ENCODE results near the gene GPAM. TPM values are rescaled to one million over a fixed set of nuclear protein-coding genes. Genes with fewer than 3 reads are reported as not detected.

The GPAM gene
- total RNA-seq, 1 experiment from 2014 or later, result 12.2 TPM

DNA sequence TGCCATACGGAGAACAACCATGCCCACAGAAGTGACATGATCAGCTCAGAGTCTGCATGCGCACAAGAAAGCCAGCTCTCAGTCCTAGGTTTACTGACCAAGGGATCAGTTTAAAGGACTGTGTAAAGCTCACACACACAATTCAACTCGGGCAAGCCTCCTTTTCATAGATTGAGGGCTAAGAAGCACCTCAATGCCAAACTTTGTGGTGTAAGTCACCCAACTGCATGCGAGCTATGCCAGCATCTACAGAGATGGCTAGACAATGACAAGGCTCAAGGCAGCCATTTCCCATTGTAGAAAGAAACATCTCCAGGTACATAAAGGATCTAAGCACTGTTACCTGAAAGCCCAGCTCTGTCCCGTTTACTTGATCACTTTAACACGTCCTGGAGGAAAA lies 36.8 kb downstream of the GPAM start:
- no peak for TF ChIP-seq PRRX2 (CRISPR knock-in tag; IDR thresholded peaks at IDR 0.05)
- no peak for TF ChIP-seq ZNF121 (CRISPR knock-in tag; IDR thresholded peaks at IDR 0.05)
- TF ChIP-seq SOX15 (CRISPR knock-in tag; IDR thresholded peaks at IDR 0.05), result no peak
- TF ChIP-seq ZBTB21 (CRISPR knock-in tag; IDR thresholded peaks at IDR 0.05; ENCODE audit: borderline replicate concordance), result no peak
- TF ChIP-seq, protein P1, sequence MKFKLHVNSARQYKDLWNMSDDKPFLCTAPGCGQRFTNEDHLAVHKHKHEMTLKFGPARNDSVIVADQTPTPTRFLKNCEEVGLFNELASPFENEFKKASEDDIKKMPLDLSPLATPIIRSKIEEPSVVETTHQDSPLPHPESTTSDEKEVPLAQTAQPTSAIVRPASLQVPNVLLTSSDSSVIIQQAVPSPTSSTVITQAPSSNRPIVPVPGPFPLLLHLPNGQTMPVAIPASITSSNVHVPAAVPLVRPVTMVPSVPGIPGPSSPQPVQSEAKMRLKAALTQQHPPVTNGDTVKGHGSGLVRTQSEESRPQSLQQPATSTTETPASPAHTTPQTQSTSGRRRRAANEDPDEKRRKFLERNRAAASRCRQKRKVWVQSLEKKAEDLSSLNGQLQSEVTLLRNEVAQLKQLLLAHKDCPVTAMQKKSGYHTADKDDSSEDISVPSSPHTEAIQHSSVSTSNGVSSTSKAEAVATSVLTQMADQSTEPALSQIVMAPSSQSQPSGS (CRISPR knock-in tag; IDR thresholded peaks at IDR 0.05; ENCODE audit: borderline replicate concordance, low read depth), result no peak
- no peak for TF ChIP-seq ZNF219 (CRISPR knock-in tag; IDR thresholded peaks at IDR 0.05; ENCODE audit: borderline replicate concordance)
- TF ChIP-seq RELA (CRISPR knock-in tag; IDR thresholded peaks at IDR 0.05; ENCODE audit: borderline replicate concordance), result no peak
- no peak for TF ChIP-seq TEAD4 (CRISPR knock-in tag; IDR thresholded peaks at IDR 0.05)
- TF ChIP-seq, protein P2, sequence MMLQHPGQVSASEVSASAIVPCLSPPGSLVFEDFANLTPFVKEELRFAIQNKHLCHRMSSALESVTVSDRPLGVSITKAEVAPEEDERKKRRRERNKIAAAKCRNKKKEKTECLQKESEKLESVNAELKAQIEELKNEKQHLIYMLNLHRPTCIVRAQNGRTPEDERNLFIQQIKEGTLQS (CRISPR knock-in tag; conservative IDR thresholded peaks at IDR 0.05), result no peak
- no peak for TF ChIP-seq EMX1 (CRISPR knock-in tag; IDR thresholded peaks at IDR 0.05)
- no peak for TF ChIP-seq MYBL2 (CRISPR knock-in tag; IDR thresholded peaks at IDR 0.05)
- TF ChIP-seq, protein P3, sequence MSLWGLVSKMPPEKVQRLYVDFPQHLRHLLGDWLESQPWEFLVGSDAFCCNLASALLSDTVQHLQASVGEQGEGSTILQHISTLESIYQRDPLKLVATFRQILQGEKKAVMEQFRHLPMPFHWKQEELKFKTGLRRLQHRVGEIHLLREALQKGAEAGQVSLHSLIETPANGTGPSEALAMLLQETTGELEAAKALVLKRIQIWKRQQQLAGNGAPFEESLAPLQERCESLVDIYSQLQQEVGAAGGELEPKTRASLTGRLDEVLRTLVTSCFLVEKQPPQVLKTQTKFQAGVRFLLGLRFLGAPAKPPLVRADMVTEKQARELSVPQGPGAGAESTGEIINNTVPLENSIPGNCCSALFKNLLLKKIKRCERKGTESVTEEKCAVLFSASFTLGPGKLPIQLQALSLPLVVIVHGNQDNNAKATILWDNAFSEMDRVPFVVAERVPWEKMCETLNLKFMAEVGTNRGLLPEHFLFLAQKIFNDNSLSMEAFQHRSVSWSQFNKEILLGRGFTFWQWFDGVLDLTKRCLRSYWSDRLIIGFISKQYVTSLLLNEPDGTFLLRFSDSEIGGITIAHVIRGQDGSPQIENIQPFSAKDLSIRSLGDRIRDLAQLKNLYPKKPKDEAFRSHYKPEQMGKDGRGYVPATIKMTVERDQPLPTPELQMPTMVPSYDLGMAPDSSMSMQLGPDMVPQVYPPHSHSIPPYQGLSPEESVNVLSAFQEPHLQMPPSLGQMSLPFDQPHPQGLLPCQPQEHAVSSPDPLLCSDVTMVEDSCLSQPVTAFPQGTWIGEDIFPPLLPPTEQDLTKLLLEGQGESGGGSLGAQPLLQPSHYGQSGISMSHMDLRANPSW (CRISPR knock-in tag; conservative IDR thresholded peaks at IDR 0.05; ENCODE audit: low read depth), result no peak
- TF ChIP-seq, protein P4, sequence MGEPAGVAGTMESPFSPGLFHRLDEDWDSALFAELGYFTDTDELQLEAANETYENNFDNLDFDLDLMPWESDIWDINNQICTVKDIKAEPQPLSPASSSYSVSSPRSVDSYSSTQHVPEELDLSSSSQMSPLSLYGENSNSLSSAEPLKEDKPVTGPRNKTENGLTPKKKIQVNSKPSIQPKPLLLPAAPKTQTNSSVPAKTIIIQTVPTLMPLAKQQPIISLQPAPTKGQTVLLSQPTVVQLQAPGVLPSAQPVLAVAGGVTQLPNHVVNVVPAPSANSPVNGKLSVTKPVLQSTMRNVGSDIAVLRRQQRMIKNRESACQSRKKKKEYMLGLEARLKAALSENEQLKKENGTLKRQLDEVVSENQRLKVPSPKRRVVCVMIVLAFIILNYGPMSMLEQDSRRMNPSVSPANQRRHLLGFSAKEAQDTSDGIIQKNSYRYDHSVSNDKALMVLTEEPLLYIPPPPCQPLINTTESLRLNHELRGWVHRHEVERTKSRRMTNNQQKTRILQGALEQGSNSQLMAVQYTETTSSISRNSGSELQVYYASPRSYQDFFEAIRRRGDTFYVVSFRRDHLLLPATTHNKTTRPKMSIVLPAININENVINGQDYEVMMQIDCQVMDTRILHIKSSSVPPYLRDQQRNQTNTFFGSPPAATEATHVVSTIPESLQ (CRISPR knock-in tag; IDR thresholded peaks at IDR 0.05), result no peak
- TF ChIP-seq, protein P5, sequence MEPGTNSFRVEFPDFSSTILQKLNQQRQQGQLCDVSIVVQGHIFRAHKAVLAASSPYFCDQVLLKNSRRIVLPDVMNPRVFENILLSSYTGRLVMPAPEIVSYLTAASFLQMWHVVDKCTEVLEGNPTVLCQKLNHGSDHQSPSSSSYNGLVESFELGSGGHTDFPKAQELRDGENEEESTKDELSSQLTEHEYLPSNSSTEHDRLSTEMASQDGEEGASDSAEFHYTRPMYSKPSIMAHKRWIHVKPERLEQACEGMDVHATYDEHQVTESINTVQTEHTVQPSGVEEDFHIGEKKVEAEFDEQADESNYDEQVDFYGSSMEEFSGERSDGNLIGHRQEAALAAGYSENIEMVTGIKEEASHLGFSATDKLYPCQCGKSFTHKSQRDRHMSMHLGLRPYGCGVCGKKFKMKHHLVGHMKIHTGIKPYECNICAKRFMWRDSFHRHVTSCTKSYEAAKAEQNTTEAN (CRISPR knock-in tag; IDR thresholded peaks at IDR 0.05), result no peak
- no peak for TF ChIP-seq OVOL2 (CRISPR knock-in tag; IDR thresholded peaks at IDR 0.05; ENCODE audit: borderline replicate concordance)
- no peak for TF ChIP-seq HMGA2 (CRISPR knock-in tag; IDR thresholded peaks at IDR 0.05)
- H3K9me3 Mint-ChIP-seq, result no peaks in the 10 kb centered on the region
- H3K27ac Mint-ChIP-seq, result no peak overlapping the region
- DNase-seq (ENCODE audit: low spot score), result no peak
- no peaks in the 10 kb centered on the region; the same call in 1 of the 2 replicates for H3K36me3 Mint-ChIP-seq
- ChIA-PET CTCF (interaction anchor here (1.1 to 3.1 kb wide), 2 partner anchors 10 to 31 kb away, joined by 3 to 15 read pairs; no protein-coding TSS in a partner anchor), POLR2A (no interaction called here)
- H3K4me3 Mint-ChIP-seq, result no peak overlapping the region
- no peaks in the 10 kb centered on the region for H3K27me3 Mint-ChIP-seq (ENCODE audit: low read depth)
- ATAC-seq, result no peak
- 0 out of 2 replicates have a peak, but pooled peaks cover 2% of the 10 kb centered on the region for H3K4me1 Mint-ChIP-seq

DNA sequence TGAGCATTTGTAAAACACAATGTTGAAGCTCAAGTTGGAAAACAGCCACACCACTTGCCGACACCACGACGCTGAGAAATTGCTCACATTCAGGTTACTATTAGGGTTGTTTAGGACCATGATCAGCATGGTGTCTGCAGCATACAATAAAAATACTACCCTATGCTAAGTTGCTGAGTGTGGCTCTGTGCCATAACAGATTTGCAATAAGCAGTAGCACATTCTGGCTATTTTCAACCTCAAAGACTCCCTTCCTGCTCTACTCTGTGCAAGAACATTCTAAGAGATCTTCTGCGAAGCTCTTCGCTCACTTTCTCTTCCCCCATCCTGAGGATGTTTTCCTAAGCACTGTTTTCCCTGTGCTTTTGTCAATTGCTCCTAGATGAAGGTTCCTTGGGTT lies 38.3 kb downstream of the GPAM start:
- H3K4me3 Mint-ChIP-seq, result no peak overlapping the region
- no peaks in the 10 kb centered on the region for H3K27me3 Mint-ChIP-seq (ENCODE audit: low read depth)
- H3K4me1 Mint-ChIP-seq, result 0 out of 2 replicates have a peak, but pooled peaks cover under 1% of the 10 kb centered on the region
- POLR2A ChIA-PET, result no interaction called here
- no peak for DNase-seq (ENCODE audit: low spot score)
- no peak overlapping the region for H3K27ac Mint-ChIP-seq
- no peaks in the 10 kb centered on the region for H3K9me3 Mint-ChIP-seq
- CTCF ChIA-PET, result interaction anchor here (0.9 kb wide), 1 partner anchor 163 kb away, joined by 3 read pairs; no protein-coding TSS in a partner anchor
- ATAC-seq, result no peak
- no peaks in the 10 kb centered on the region; the same call in 1 of the 2 replicates for H3K36me3 Mint-ChIP-seq
- TF ChIP-seq ZNF423 (CRISPR knock-in tag; IDR thresholded peaks at IDR 0.05) (no peak), CREB1 (CRISPR knock-in tag; IDR thresholded peaks at IDR 0.05) (no peak), TP53 (CRISPR knock-in tag; IDR thresholded peaks at IDR 0.05) (no peak)
- TF ChIP-seq, protein P2 (CRISPR knock-in tag; conservative IDR thresholded peaks at IDR 0.05), result no peak
- TF ChIP-seq, protein P6, sequence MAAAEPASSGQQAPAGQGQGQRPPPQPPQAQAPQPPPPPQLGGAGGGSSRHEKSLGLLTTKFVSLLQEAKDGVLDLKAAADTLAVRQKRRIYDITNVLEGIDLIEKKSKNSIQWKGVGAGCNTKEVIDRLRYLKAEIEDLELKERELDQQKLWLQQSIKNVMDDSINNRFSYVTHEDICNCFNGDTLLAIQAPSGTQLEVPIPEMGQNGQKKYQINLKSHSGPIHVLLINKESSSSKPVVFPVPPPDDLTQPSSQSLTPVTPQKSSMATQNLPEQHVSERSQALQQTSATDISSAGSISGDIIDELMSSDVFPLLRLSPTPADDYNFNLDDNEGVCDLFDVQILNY (CRISPR knock-in tag; IDR thresholded peaks at IDR 0.05), result no peak
- TF ChIP-seq, protein P7, sequence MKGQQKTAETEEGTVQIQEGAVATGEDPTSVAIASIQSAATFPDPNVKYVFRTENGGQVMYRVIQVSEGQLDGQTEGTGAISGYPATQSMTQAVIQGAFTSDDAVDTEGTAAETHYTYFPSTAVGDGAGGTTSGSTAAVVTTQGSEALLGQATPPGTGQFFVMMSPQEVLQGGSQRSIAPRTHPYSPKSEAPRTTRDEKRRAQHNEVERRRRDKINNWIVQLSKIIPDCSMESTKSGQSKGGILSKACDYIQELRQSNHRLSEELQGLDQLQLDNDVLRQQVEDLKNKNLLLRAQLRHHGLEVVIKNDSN (CRISPR knock-in tag; IDR thresholded peaks at IDR 0.05), result no peak
- TF ChIP-seq, protein P8, sequence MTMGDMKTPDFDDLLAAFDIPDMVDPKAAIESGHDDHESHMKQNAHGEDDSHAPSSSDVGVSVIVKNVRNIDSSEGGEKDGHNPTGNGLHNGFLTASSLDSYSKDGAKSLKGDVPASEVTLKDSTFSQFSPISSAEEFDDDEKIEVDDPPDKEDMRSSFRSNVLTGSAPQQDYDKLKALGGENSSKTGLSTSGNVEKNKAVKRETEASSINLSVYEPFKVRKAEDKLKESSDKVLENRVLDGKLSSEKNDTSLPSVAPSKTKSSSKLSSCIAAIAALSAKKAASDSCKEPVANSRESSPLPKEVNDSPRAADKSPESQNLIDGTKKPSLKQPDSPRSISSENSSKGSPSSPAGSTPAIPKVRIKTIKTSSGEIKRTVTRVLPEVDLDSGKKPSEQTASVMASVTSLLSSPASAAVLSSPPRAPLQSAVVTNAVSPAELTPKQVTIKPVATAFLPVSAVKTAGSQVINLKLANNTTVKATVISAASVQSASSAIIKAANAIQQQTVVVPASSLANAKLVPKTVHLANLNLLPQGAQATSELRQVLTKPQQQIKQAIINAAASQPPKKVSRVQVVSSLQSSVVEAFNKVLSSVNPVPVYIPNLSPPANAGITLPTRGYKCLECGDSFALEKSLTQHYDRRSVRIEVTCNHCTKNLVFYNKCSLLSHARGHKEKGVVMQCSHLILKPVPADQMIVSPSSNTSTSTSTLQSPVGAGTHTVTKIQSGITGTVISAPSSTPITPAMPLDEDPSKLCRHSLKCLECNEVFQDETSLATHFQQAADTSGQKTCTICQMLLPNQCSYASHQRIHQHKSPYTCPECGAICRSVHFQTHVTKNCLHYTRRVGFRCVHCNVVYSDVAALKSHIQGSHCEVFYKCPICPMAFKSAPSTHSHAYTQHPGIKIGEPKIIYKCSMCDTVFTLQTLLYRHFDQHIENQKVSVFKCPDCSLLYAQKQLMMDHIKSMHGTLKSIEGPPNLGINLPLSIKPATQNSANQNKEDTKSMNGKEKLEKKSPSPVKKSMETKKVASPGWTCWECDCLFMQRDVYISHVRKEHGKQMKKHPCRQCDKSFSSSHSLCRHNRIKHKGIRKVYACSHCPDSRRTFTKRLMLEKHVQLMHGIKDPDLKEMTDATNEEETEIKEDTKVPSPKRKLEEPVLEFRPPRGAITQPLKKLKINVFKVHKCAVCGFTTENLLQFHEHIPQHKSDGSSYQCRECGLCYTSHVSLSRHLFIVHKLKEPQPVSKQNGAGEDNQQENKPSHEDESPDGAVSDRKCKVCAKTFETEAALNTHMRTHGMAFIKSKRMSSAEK (CRISPR knock-in tag; IDR thresholded peaks at IDR 0.05; ENCODE audit: borderline replicate concordance), result no peak

All from WTC11 (cell line).